NCI-H1694 treated with DMSO at 0.1 percent for 48 hours (cell line): ENCODE data around the gene ATP13A1.

Source experiments
- DNase-seq: peaks from one replicate; lab custom pipeline; 2025; lab: John Stamatoyannopoulos, UW

Gene ATP13A1

GRCh38 chr19:19643158-19644053 lies 20.1 kb downstream of the ATP13A1 start, which contains the start of gene GMIP:
GMIP (minus strand) TSS chr19:19643657; CDS start chr19:19643529, 128 bp downstream.
- peak; percentile 56 for DNase-seq

GRCh38 chr19:19642506-19643157 lies 20.8 kb downstream of the ATP13A1 start:
- peak; percentile 63 for DNase-seq

GRCh38 chr19:19637523-19638251 lies 25.8 kb downstream of the ATP13A1 start:
- DNase-seq: no peak

GRCh38 chr19:19637186-19637522 lies 26.3 kb downstream of the ATP13A1 start:
- DNase-seq: no peak

GRCh38 chr19:19636573-19637185 lies 26.8 kb downstream of the ATP13A1 start:
- DNase-seq: no peak

DNA sequence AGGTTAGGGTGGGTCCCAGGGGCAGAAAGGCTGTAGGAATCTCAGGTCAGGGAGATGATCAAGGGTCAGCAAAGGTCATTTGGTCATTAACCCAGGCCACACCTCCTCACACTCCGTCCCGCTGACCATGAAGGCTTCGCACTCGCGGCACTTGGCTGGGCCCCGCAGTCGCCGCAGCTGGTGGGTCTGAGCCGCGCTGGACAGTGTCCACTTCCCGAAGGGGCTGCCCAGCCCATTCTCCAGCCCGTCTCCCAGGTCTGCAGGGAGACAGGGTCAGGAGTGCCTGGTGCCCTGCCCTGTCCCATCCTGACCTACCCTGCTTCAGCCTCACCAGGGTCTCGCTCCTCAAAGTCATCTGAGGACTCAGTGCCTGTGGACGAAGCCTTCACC lies 28.2 kb downstream of the ATP13A1 start:
- DNase-seq: no peak

DNA sequence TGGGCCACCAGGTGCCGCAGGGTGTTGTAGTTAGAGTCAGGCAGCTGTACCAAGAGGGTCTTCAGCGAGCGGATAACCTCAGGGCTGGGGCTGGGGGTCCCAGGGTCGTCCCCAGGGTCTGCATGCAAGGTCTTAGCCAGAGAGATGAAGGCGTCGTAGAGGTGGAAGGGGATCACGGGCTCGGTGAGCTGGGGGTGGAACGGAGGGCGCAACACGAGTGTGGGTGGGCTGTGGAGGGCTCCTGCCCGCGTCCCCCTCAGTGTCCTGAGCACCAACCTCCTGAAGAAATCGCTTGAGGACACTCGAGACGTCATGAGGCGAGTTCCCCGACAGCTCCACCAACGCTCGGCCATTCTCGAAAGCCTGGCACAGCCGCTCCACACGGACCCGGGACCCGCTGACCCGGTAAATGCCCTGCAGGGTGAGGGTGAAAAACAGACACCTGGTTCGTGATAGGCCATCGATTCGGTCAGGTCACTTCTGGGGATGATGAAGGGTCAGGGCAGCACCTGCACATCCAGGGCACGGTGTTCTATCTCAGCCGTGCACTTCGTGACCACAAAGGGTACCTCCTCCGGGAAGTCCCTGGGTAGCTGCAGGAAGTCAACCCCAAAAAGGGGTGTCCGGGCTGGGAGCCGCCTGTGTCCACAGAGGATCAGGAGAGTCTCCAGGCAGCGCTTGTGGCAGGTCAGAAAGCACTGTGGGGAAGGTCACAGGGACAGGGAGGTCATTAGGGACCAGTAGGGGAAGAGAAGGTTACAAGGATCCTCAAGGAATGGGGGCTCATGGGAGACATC lies 28.8 kb downstream of the ATP13A1 start:
- DNase-seq: no peak

- DNase-seq: no peak
Observed at GRCh38 chr19:19633711-19634515, 29.6 kb downstream of the ATP13A1 start.

- no peak for DNase-seq
Observed at GRCh38 chr19:19632661-19633060, 30.8 kb downstream of the ATP13A1 start.

DNA sequence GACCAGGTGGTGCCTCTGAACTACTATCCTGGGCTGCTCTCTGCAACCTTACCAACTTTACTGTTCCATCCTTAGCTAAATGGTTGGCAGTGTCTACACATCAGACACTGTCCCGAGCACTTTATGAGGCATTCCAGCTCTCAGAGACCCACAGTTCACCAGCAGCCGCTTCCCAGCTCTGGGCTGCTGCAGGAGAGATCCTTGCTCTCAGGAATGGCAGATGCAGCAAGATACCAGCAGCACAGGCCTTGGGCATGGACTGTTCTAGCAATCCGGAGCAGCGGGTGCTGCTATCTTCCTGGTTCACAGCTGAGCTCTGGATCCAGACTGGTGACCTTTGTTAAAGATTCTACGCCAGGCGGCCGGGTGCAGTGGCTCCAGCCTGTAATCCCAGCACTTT lies 32.1 kb downstream of the ATP13A1 start:
- no peak for DNase-seq

- no peak for DNase-seq
Observed at GRCh38 chr19:19630426-19630825, 33.0 kb downstream of the ATP13A1 start.

DNA sequence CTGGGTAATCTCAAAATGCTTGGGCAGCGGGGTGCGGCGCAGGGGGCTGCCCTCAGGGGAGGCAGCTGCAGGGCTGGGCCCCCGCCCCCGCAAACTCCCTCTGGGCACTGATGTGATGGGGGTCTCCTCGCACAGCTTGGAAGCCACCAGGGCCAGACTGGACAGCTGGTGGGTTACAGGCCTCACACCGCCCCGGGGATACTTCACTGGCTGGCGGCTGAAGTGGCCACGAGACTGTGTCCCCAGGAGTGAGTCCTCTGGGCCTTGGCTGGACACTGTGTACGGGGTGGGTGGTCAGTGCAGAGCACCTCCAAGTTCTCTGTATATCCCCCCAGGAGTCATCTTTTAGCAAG lies 33.4 kb downstream of the ATP13A1 start:
- DNase-seq: no peak

GRCh38 chr19:19628501-19629134 lies 34.9 kb downstream of the ATP13A1 start:
- peak; percentile 57 for DNase-seq

DNA sequence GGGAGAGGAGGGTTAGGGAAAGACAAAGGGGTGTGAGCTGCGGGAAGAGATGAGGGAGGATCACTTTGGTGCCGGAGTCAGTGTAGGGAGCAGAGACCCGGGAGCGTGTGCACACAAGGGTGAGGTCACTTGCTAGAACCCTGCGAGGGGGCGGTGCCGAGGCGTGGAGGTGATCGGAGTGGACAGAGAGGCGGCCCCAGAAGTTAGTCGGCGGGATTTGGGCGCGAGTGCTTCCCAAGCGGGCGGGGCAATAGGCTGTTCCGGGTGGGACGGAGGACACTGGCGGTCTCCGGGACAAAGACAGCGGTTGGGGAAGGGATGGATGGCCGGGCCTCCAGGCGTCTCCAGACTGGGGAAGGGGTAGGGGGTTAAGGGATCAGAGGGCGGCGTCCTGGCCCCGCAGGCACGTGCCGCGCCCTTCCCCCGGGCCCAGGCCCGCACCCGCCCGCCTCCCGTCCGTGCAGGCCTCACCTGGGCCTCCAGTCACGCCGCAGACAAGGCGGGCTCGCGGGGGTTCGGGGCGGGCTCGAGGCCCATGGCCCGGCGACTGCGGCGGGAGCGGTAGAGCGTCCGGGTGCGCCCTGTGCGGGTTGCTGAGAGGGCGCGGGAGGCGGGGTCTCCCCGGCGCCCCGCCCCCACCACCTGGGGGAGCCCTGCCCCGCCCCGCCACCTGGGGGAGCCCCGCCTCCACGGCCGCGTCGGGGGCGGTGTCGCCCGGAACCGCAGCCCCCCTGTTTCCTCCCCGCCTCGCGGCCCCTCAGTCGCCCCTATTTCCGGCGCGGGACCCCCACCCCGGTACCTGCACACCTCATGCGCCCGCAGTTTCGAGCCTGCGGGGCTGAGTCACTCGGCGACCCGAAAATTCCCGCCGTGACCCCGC lies 35.6 kb downstream of the ATP13A1 start, which contains the start of gene LPAR2:
TSS of gene LPAR2 (minus strand) at position 600 of the 880 bp plus-strand sequence. CDS start 945 bp downstream, outside the sequence.
- DNase-seq: peak; percentile 51

DNA sequence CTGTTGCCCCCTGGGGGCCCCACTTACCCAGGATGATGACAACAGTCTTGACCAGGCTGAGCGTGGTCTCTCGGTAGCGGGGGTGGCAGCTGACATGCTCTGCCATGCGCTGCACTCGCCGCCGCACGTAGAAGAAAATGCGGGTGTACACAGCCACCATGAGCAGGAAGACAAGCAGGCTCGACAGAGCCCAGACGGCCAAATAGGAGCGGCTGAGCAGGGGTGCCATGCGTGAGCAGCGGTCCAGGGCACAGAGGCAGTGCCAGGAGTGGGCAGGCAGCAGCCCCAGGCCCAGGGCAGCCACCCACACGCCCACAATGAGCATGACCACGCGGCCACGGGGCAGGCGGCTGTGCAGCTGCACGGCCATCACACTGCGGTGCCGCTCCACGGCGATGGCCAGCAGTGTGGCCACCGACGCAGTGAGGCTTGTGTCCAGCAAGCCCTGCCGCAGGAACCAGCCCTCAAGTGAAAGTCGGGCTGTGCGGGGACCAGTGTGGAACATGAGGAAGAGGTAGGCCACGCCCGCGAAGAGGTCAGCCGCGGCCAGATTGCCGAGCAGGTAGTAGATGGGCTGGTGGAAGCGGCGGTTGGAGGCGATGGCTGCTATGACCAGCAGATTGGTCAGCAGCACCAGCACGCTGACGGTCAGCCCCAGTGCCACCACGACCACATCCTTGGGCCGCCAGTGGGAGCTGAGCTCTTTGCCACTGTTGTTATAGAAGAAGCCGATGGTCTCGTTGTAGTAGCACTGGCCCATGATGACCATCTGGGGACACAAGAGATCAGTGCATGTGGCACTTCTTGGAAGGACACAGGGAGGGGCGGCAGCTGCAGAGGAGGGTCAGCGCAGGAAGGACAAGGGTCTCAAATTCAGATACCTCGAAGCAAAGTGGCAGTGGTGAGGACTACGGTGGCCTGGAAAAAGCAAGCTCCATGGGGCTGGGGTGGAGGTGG lies 36.7 kb downstream of the ATP13A1 start:
- DNase-seq: no peak

DNA sequence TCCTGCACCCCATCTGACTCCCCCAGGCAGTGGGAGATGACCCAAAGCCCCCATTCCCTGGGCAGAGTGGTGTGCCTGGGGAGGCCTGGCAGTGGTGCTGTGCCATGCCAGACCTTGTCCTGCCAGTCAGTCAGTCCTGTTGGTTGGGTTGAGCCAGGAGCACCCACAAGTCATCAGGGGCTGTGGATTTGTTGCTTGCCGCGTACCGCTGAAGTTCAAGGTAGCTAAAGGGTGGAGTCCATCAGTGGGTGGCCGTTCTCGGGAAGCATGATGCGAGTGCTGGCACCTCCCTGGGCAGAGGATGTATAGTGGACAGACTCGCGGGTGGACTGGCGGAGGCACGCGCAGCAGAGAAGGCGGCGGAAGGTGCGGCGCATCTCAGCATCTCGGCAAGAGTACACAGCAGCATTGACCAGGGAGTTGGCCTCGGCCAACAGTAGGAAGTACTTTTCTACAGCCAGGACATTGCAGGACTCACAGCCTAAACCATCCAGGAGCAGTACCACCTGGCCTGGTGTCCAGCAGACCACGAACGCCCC lies 39.4 kb downstream of the ATP13A1 start:
- DNase-seq: no peak

DNA sequence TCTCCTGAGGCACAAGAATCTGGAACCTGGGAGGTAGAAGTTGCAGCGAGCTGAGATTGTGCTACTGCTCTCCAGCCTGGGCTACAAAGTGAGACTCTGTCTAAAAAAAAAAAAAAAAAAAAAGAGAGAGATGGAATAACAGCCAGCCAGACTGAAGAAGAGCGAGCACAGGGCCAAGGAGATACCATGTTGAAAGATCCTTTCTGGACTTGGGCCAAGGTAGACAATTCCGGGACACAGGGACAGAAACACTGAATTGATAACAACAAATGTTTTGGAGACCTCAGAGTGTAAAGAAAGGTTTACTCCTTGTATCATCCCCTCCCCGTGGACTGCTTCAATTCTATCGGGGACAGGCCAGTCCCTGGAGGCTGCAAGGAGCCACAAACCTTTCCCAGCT lies 40.1 kb downstream of the ATP13A1 start:
- no peak for DNase-seq

GRCh38 chr19:19619849-19620210 lies 43.6 kb downstream of the ATP13A1 start:
- no peak for DNase-seq
